ENCODE results near the gene PDE4D. TPM values are rescaled to one million over a fixed set of nuclear protein-coding genes. Genes with fewer than 3 reads are reported as not detected.

Gene PDE4D
- total and polyA plus RNA-seq, 8 donors: 1.5 to 7.1 (median 3.1) TPM

DNA sequence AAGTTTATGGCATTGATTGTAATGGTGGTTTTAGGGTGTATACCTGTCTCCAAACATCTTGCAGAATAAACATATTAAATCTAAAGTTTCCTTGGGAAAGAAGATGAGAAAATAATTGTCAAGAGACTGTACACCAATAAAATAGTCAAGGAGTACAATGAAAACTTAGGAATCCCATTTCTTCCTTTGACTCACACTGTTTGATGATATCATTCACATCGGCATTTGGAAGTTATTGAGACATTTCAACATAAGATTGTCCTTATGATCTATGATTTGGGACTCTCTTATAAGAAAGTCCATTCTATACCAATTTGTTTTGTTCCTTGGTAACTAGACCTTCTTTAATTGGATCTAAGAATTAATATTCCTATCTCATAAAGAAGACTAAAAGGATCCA lies 828.0 kb downstream of the PDE4D start:
- intact Hi-C loops (cut with DNase I): no loop called here
- DNase-seq: no peak
- no peak for FAIRE-seq
- H3K36me3 ChIP-seq: no peaks in the 10 kb centered on the region
- no peak for ATAC-seq
- no peak overlapping the region for H3K27ac ChIP-seq
- no peaks in the 10 kb centered on the region for H3K27me3 ChIP-seq
- 89 to 95% methylated on average over 1 of the region's 1 CpG for WGBS, 2 donors
- TF ChIP-seq, protein P1, sequence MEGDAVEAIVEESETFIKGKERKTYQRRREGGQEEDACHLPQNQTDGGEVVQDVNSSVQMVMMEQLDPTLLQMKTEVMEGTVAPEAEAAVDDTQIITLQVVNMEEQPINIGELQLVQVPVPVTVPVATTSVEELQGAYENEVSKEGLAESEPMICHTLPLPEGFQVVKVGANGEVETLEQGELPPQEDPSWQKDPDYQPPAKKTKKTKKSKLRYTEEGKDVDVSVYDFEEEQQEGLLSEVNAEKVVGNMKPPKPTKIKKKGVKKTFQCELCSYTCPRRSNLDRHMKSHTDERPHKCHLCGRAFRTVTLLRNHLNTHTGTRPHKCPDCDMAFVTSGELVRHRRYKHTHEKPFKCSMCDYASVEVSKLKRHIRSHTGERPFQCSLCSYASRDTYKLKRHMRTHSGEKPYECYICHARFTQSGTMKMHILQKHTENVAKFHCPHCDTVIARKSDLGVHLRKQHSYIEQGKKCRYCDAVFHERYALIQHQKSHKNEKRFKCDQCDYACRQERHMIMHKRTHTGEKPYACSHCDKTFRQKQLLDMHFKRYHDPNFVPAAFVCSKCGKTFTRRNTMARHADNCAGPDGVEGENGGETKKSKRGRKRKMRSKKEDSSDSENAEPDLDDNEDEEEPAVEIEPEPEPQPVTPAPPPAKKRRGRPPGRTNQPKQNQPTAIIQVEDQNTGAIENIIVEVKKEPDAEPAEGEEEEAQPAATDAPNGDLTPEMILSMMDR (IDR thresholded peaks at IDR 0.05): no peak
- no peaks in the 10 kb centered on the region for H3K9me3 ChIP-seq
- peaks cover 0 to 8% (median 0%) of the 10 kb centered on the region in 3 donors for H3K4me1 ChIP-seq
- no peak overlapping the region for H3K4me3 ChIP-seq

DNA sequence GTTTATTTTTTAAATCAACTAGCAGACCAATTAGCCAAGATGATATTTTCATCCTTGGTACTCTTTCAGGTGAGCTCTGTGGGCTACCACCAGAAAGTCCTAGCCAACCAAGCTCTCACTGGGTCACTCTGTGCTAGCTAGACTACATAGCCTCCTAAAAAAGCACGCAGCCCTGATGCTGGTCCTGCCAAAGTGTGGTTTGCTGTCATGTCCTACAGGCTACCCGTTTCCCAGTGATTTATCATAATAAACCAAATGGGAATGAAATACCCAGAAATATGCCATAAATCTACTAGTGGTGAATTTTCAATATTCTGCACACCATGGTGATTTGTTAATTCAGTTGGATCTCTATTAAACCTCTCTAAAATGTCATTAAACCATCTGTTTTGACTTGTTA lies 829.2 kb downstream of the PDE4D start:
- Histone ChIP-seq H3K9me3 (no peaks in the 10 kb centered on the region), H3K36me3 (no peaks in the 10 kb centered on the region), H3K4me3 (no peak overlapping the region), H3K27ac (no peak overlapping the region), H3K27me3 (no peaks in the 10 kb centered on the region), H3K4me1 (peaks cover 0 to 8% (median 0%) of the 10 kb centered on the region in 3 donors)
- FAIRE-seq (no peak), ATAC-seq (no peak), DNase-seq (no peak)
- TF ChIP-seq, protein P1 (IDR thresholded peaks at IDR 0.05): no peak
- 57 to 66% methylated on average over 2 of the region's 2 CpGs for WGBS, 2 donors
- intact Hi-C loops (cut with DNase I): no loop called here

DNA sequence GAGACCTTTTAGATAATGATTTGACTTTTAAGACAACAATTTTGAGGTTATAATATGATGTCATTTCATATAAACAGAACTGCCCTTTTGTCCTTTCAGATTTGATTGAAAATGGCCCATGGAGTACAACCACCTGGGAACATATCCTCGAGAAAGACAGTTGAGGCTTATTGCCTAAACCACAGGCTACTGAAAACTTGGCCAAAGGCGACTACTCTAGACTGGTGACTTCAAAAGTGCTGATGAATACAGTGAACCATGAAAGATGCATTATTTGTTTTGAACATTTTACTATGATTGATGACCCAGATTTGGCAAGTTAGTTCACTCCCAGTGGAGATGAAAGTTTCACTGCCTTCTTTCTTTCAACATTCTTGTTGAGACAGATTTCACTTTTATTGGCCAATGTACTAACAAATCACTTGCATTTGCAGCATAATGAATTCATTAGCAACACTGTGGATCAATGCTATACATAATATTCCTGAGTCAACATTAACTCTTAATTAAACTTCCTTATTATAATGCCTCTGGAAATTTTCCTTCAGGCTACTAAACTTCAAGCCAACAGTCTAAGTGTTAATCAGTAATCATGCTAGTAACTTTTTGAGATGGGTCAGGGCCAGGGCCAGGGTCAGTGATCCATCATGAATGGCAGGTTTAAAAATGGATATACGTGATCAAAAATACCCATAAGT lies 830.4 kb downstream of the PDE4D start:
- Histone ChIP-seq H3K9me3 (no peaks in the 10 kb centered on the region), H3K27ac (peak overlapping the region in 1 of 4 donors; percentile 24), H3K36me3 (no peaks in the 10 kb centered on the region), H3K4me1 (peaks cover 0 to 8% (median 0%) of the 10 kb centered on the region in 3 donors), H3K27me3 (no peaks in the 10 kb centered on the region), H3K4me3 (no peak overlapping the region)
- intact Hi-C loops (cut with DNase I): no loop called here
- TF ChIP-seq, protein P1 (IDR thresholded peaks at IDR 0.05): no peak
- WGBS, 2 donors: 40 to 49% methylated on average over 3 of the region's 3 CpGs
- FAIRE-seq: no peak
- no peak for DNase-seq
- ATAC-seq: peak in 3 of 4 donors; percentile 58 to 74 (median 72)

DNA sequence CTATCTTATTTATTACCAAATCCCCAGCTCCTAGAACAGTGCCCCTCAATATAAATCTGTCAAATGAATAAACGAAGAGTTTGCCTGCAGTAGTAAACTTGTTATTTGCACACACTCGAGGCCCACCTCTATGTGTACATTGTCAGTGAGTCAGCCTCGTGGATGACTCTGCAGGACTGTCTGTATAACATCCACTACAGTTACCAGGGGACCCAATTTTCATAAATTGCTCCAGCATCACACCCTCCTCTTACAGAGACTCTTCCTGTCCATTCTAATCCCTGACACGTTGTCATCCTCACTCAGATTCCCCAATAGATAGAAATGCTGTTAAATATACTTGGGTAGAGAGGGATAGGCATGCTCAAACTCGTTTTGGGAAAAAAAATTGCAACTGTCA lies 832.1 kb downstream of the PDE4D start:
- TF ChIP-seq, protein P1 (IDR thresholded peaks at IDR 0.05): no peak
- FAIRE-seq (no peak), ATAC-seq (no peak), DNase-seq (no peak)
- H3K27ac ChIP-seq: no peak overlapping the region
- H3K36me3 ChIP-seq: no peaks in the 10 kb centered on the region
- H3K4me3 ChIP-seq: no peak overlapping the region
- no peaks in the 10 kb centered on the region for H3K9me3 ChIP-seq
- H3K27me3 ChIP-seq: no peaks in the 10 kb centered on the region
- H3K4me1 ChIP-seq: peaks cover 0 to 8% (median 0%) of the 10 kb centered on the region in 3 donors
- 53 to 61% methylated on average over 5 of the region's 5 CpGs for WGBS, 2 donors
- intact Hi-C loops (cut with DNase I): no loop called here

DNA sequence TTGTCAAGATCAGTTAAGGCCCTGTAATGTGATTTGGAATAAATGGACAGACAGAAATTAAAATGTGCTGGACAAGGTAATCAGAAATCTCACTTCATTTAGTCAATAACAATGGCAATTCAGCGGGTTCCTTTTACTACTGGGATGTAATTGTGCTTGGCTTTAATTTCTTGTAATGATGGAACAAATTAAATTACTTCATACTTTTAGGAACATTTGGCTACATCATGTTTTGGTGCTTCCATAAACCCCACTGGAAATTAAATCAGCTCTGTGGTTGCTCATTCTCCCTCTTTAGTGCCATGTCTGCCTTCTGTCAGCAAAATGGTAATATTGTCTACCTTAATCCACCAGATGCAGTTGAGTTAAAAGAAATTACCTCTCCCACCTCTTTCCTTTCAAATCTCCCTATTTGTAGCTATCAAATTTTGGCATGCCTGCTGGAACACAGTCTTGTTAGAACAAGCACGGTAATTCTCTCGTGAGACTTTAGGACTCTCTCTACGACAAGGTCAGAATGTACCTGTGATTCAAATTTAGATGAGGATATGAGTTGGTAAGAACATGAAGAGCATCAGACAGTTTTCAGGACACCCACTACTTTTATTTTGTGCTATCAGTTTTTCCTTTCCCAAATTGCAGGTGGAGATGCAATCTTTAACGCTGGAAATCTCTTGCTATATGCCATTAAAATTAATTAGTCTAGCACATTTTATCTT lies 834.4 kb downstream of the PDE4D start:
- H3K36me3 ChIP-seq: no peaks in the 10 kb centered on the region
- no peak for ATAC-seq
- 72 to 90% methylated on average over 5 of the region's 5 CpGs for WGBS, 2 donors
- H3K27ac ChIP-seq: no peak overlapping the region
- intact Hi-C loops (cut with DNase I): no loop called here
- TF ChIP-seq, protein P1 (IDR thresholded peaks at IDR 0.05): no peak
- no peaks in the 10 kb centered on the region for H3K27me3 ChIP-seq
- FAIRE-seq: no peak
- peaks cover 0 to 8% (median 0%) of the 10 kb centered on the region in 3 donors for H3K4me1 ChIP-seq
- DNase-seq: no peak
- no peaks in the 10 kb centered on the region for H3K9me3 ChIP-seq
- no peak overlapping the region for H3K4me3 ChIP-seq

Measured in pancreas (tissue), 10 donors.